Panc1 (cell line): ENCODE data around the gene SAMD1. TPM values are rescaled to one million over a fixed set of nuclear protein-coding genes. Genes with fewer than 3 reads are reported as not detected.

Experiments used
- ATAC-seq: fragments of 200-7000 bp; cut with Tn5 transposase; 2 replicates; pipeline ENCODE4 v1.9.1; 2020; ENCODE audit warnings: mild to moderate bottlenecking, moderate library complexity
- BruUV-seq: library from RNA; stranded (reverse); fragments of 400-500 nt; replicated peaks from 2 replicates; lab custom pipeline; 2021; lab: Mats Ljungman, UMichigan
- CTCF ChIA-PET: fragments of 300-600 bp; sonication (Branson Sonifier 250); formaldehyde crosslinking; loops from one replicate; lab custom pipeline; 2022; ENCODE audit warnings: antibody characterized with exemption; lab: Charles Lee
- POLR2A ChIA-PET: fragments of 300-600 bp; sonication (Branson Sonifier 250); formaldehyde crosslinking; loops from one replicate; lab custom pipeline; 2022; ENCODE audit warnings: antibody characterized with exemption; lab: Charles Lee
- DNase-seq: peaks from one replicate; pipeline ENCODE4 v3.0.0-alpha.2; 2010; ENCODE audit warnings: low read depth, low spot score
- H3K27ac ChIP-seq: 2 replicates; pipeline ENCODE4 v1.5.1; 2011; ENCODE audit warnings: mild to moderate bottlenecking, low read length, inconsistent platforms
- H3K27me3 ChIP-seq: fragments of 200-500 bp; sonication (Bioruptor generic); 2 replicates; pipeline ENCODE4 v1.6.0; 2014; ENCODE audit warnings: low read length, inconsistent platforms; ENCODE audit not compliant: control insufficient read depth, insufficient read depth
- H3K36me3 ChIP-seq: fragments of 200-500 bp; sonication (Bioruptor generic); 2 replicates; pipeline ENCODE4 v1.5.1; 2014; ENCODE audit warnings: inconsistent platforms, mild to moderate bottlenecking, low read length, moderate library complexity; ENCODE audit not compliant: control insufficient read depth, insufficient read depth
- H3K4me1 ChIP-seq: 2 replicates; pipeline ENCODE4 v1.5.1; 2011; ENCODE audit warnings: inconsistent platforms, mild to moderate bottlenecking, low read length, moderate library complexity; ENCODE audit not compliant: control insufficient read depth, insufficient read depth
- H3K4me3 ChIP-seq, 2 experiments: 2 replicates each; pipeline ENCODE4 v1.5.1; 2011 to 2012; ENCODE audit warnings: low read depth in 2 of 2, low read length in 2 of 2, mild to moderate bottlenecking in 2 of 2, inconsistent platforms in 1 of 2, moderate library complexity in 1 of 2
- H3K9me3 ChIP-seq: fragments of 200-500 bp; sonication (Bioruptor generic); 2 replicates; pipeline ENCODE4 v1.5.1; 2014; ENCODE audit warnings: low read depth, mild to moderate bottlenecking, inconsistent platforms, low read length, moderate library complexity; ENCODE audit not compliant: control insufficient read depth, insufficient read depth
- CTCF ChIP-seq: fragments of 450-650 bp; IDR thresholded peaks from 2 replicates; pipeline ENCODE4 v1.5.1; 2017; ENCODE audit warnings: mild to moderate bottlenecking
- POLR2AphosphoS5 ChIP-seq: IDR thresholded peaks from 2 replicates; pipeline ENCODE4 v1.6.1; 2012; ENCODE audit warnings: mild to moderate bottlenecking, low read depth, low read length, moderate library complexity
- REST ChIP-seq, 2 experiments: IDR thresholded peaks; 2 replicates each; pipeline ENCODE4 v1.6.1; 2011 to 2012; ENCODE audit warnings: low read depth in 2 of 2, control low read depth in 1 of 2, low read length in 1 of 2, mild to moderate bottlenecking in 1 of 2, moderate library complexity in 1 of 2; ENCODE audit not compliant: insufficient read depth in 1 of 2
- SIN3A ChIP-seq: IDR thresholded peaks from 2 replicates; pipeline ENCODE4 v1.6.1; 2012; ENCODE audit warnings: low read depth, mild to moderate bottlenecking, low read length, moderate library complexity, borderline replicate concordance; ENCODE audit not compliant: insufficient read depth
- TCF7L2 ChIP-seq: IDR thresholded peaks from 2 replicates; pipeline ENCODE4 v1.6.1; 2011; ENCODE audit warnings: mild to moderate bottlenecking, low read depth, low read length, inconsistent platforms
- in situ Hi-C: cut with HindIII; loops from 2 replicates; pipeline ENCODE4 v1.10.0; 2016; ENCODE audit warnings: low sequenced_read_pairs, low pct_unique_long_range_greater_than_20kb
- intact Hi-C: fragments of 100-400 bp; cut with micrococcal nuclease; formaldehyde crosslinking; loops from one replicate; pipeline ENCODE4 v1.10.0; 2022; ENCODE audit not compliant: unreplicated experiment
- total RNA-seq: library from RNA; stranded (reverse); gene quantifications from one replicate; pipeline ENCODE4 v1.2.1, GENCODE V29; 2021; ENCODE audit not compliant: unreplicated experiment

The SAMD1 gene
- total RNA-seq, 1 experiment from 2014 or later: 82.0 TPM

- in situ Hi-C loops (no loop called here), intact Hi-C loops (no loop called here)
- TF ChIP-seq CTCF (no peak), POLR2AphosphoS5 (no peak), TCF7L2 (no peak), REST (IDR thresholded peaks at IDR 0.05; ENCODE audit: insufficient read depth in 1 of 2, low read depth in 2 of 2, low read length in 1 of 2) (no peak), SIN3A (no peak)
- no peaks in the 10 kb centered on the region for H3K9me3 ChIP-seq
- ATAC-seq (no peak), DNase-seq (no peak)
- H3K4me1 ChIP-seq: no peaks in the 10 kb centered on the region
- no peak overlapping the region for H3K27ac ChIP-seq
- BruUV-seq: no TSS peak
- H3K4me3 ChIP-seq: no peak overlapping the region
- no peaks in the 10 kb centered on the region; the same call in 1 of the 2 replicates for H3K36me3 ChIP-seq
- CTCF ChIA-PET: interaction anchor here (0.6 kb wide), 1 partner anchor 10 kb away, joined by 3 read pairs; no protein-coding TSS in a partner anchor
- H3K27me3 ChIP-seq: no peaks in the 10 kb centered on the region
- POLR2A ChIA-PET: interaction anchor here (0.6 kb wide), 1 partner anchor 61 kb away, joined by 5 read pairs; no protein-coding TSS in a partner anchor
These were observed 20.1 kb downstream of the SAMD1 start for GRCh38 chr19:14070268-14071050.

- Histone ChIP-seq H3K27me3 (no peaks in the 10 kb centered on the region), H3K36me3 (no peaks in the 10 kb centered on the region), H3K9me3 (no peaks in the 10 kb centered on the region), H3K4me1 (no peaks in the 10 kb centered on the region), H3K4me3 (no peak overlapping the region), H3K27ac (no peak overlapping the region)
- intact Hi-C loops: no loop called here
- DNase-seq (no peak), ATAC-seq (no peak)
- ChIA-PET POLR2A (no interaction called here), CTCF (no interaction called here)
- BruUV-seq: no TSS peak
- TF ChIP-seq SIN3A: no peak
- no peak for TF ChIP-seq REST (IDR thresholded peaks at IDR 0.05; ENCODE audit: insufficient read depth in 1 of 2, low read depth in 2 of 2, low read length in 1 of 2)
- TF ChIP-seq POLR2AphosphoS5: no peak
- TF ChIP-seq TCF7L2: no peak
- no peak for TF ChIP-seq CTCF
- in situ Hi-C loops: no loop called here
These were observed 24.4 kb downstream of the SAMD1 start for GRCh38 chr19:14066134-14066533.
